HepG2 (cell line): ENCODE data around the gene PLK2. TPM values are rescaled to one million over a fixed set of nuclear protein-coding genes. Genes with fewer than 3 reads are reported as not detected.

Experiments used
- ATAC-seq: fragments of 200-7000 bp; cut with Tn5 transposase; 3 replicates; pipeline ENCODE4 v1.9.1; 2020; ENCODE audit warnings: mild to moderate bottlenecking, moderate library complexity
- BruUV-seq: library from RNA; stranded (reverse); fragments of 400-500 nt; replicated peaks from 2 replicates; lab custom pipeline; 2021; lab: Mats Ljungman, UMichigan
- CTCF ChIA-PET: fragments of 300-600 bp; formaldehyde crosslinking; extraction: SDS; loops from one replicate; lab custom pipeline; 2021; ENCODE audit warnings: low total read pairs, inconsistent platforms, low intra/inter-chr PET ratio; lab: Yijun Ruan, JAX
- POLR2A ChIA-PET: fragments of 350-600 bp; sonication (Branson Sonifier 250); formaldehyde crosslinking; loops from one replicate; lab custom pipeline; 2020; ENCODE audit warnings: antibody characterized with exemption, inconsistent platforms; lab: Yijun Ruan, JAX
- DNase-seq: peaks from one replicate; pipeline ENCODE4 v3.0.0-alpha.2; 2015; ENCODE audit warnings: low spot score
- FAIRE-seq: peaks from 3 replicates; lab custom pipeline; 2011; peaks lifted over from hg19 to GRCh38; lab: Jason Lieb, UNC
- H2AFZ ChIP-seq: one replicate; pipeline ENCODE4 v1.6.1; 2011; ENCODE audit warnings: low read length, inconsistent platforms
- H3K27ac ChIP-seq: fragments of 300-600 bp; 3 replicates; pipeline ENCODE4 v1.8.0; 2011; ENCODE audit warnings: mixed run types, mild to moderate bottlenecking, mixed read lengths, low read length, inconsistent platforms; ENCODE audit not compliant: insufficient read depth; ENCODE audit errors: extremely low read length
- H3K27me3 ChIP-seq, 2 experiments: fragments of 200-600 bp in 1 of 2; 2 replicates in 1 of 2; 3 replicates in 1 of 2; pipeline versions ENCODE4 v1.6.0 to v1.8.0; 2011; ENCODE audit warnings: low read length in 2 of 2, mild to moderate bottlenecking in 2 of 2, moderate library complexity in 2 of 2, inconsistent platforms in 1 of 2; ENCODE audit not compliant: insufficient read depth in 2 of 2, control insufficient read depth in 1 of 2
- H3K36me3 ChIP-seq, 2 experiments: fragments of 200-600 bp in 1 of 2; replicated peaks in 1 of 2; 2 replicates in 1 of 2; 3 replicates in 1 of 2; pipeline versions ENCODE4 v1.5.1 to v1.8.0; 2011; ENCODE audit warnings: low read length in 2 of 2, inconsistent platforms in 1 of 2; ENCODE audit not compliant: insufficient read depth in 2 of 2, control insufficient read depth in 1 of 2
- H3K4me1 ChIP-seq: 2 replicates; pipeline ENCODE4 v1.5.1; 2012; ENCODE audit warnings: low read length, inconsistent platforms; ENCODE audit not compliant: insufficient read depth
- H3K4me2 ChIP-seq: 2 replicates; pipeline ENCODE4 v1.6.0; 2011; ENCODE audit warnings: low read depth, low read length, inconsistent platforms
- H3K4me3 ChIP-seq, 3 experiments: fragments of 200-600 bp in 1 of 3; sonication (generic), shearing (Covaris generic) in 1 of 3; replicated peaks in 1 of 3; 2 replicates each; pipeline ENCODE4 v1.5.1; 2011 to 2016; ENCODE audit warnings: low read length in 3 of 3, inconsistent platforms in 2 of 3, low read depth in 2 of 3, mild to moderate bottlenecking in 2 of 3, control low read depth in 1 of 3, mixed read lengths in 1 of 3; ENCODE audit not compliant: insufficient read depth in 1 of 3
- H3K79me2 ChIP-seq: one replicate; pipeline ENCODE4 v1.6.1; 2011; ENCODE audit warnings: low read length, inconsistent platforms; ENCODE audit not compliant: insufficient read depth
- H3K9ac ChIP-seq: 2 replicates; pipeline ENCODE4 v1.6.0; 2011; ENCODE audit warnings: mild to moderate bottlenecking, low read depth, low read length, inconsistent platforms; ENCODE audit not compliant: insufficient read depth
- H3K9me3 ChIP-seq: 2 replicates; pipeline ENCODE4 v1.5.1; 2012; ENCODE audit warnings: mild to moderate bottlenecking, low read length
- H4K20me1 ChIP-seq: 2 replicates; pipeline ENCODE4 v1.6.0; 2011; ENCODE audit warnings: inconsistent platforms, mild to moderate bottlenecking, low read length, moderate library complexity; ENCODE audit not compliant: insufficient read depth
- ESRRA ChIP-seq: sonication (generic); formaldehyde crosslinking; IDR thresholded peaks from 2 replicates; pipeline ENCODE4 v1.5.1; 2020; ENCODE audit warnings: mild to moderate bottlenecking, low read depth, missing genetic modification reagents
- FIP1L1 ChIP-seq: fragments of 200-400 bp; formaldehyde crosslinking; IDR thresholded peaks from 2 replicates; pipeline ENCODE4 v1.6.1; 2018; ENCODE audit warnings: low read depth, mild to moderate bottlenecking, low read length, moderate library complexity, borderline replicate concordance; ENCODE audit not compliant: insufficient read depth
- KLF9 ChIP-seq: IDR thresholded peaks from 2 replicates; pipeline ENCODE4 v1.6.1; 2016; ENCODE audit warnings: low read depth
- MXI1 ChIP-seq: IDR thresholded peaks from 3 replicates; pipeline ENCODE4 v1.6.1; 2012; ENCODE audit warnings: low read depth, low read length, inconsistent platforms, borderline replicate concordance
- NFRKB ChIP-seq: fragments of 450-650 bp; IDR thresholded peaks from 2 replicates; pipeline ENCODE4 v1.6.1; 2017
- PAWR ChIP-seq: sonication (generic); formaldehyde crosslinking; IDR thresholded peaks from 2 replicates; pipeline ENCODE4 v1.4.0; 2020; ENCODE audit warnings: missing genetic modification reagents, mild to moderate bottlenecking, borderline replicate concordance
- SOX13 ChIP-seq, 3 experiments: fragments of 450-650 bp in 1 of 3; sonication (generic) in 1 of 3; formaldehyde crosslinking in 1 of 3; IDR thresholded peaks in 2 of 3; conservative IDR thresholded peaks in 1 of 3; 2 replicates each; pipeline versions ENCODE4 v1.5.0 to v1.6.1; 2016 to 2020; ENCODE audit warnings: antibody characterized with exemption in 1 of 3, mild to moderate bottlenecking in 1 of 3, missing compliant biosample characterization in 1 of 3, missing genetic modification reagents in 1 of 3, moderate library complexity in 1 of 3
- SRSF4 ChIP-seq: fragments of 200-400 bp; formaldehyde crosslinking; IDR thresholded peaks from one replicate; pipeline ENCODE4 v1.6.1; 2018; ENCODE audit warnings: mild to moderate bottlenecking, low read depth, low read length, moderate library complexity; ENCODE audit not compliant: poor library complexity, severe bottlenecking
- ZBTB38 ChIP-seq: sonication (generic); formaldehyde crosslinking; IDR thresholded peaks from 2 replicates; pipeline ENCODE4 v1.5.1; 2020; ENCODE audit warnings: mild to moderate bottlenecking, missing genetic modification reagents
- ZFP41 ChIP-seq: sonication (generic); formaldehyde crosslinking; IDR thresholded peaks from 2 replicates; pipeline ENCODE4 v1.4.0; 2020; ENCODE audit warnings: mild to moderate bottlenecking, missing genetic modification reagents, borderline replicate concordance
- ZNF274 ChIP-seq: sonication (generic); formaldehyde crosslinking; IDR thresholded peaks from 2 replicates; pipeline ENCODE4 v1.5.1; 2020; ENCODE audit warnings: mild to moderate bottlenecking, missing genetic modification reagents
- ZNF674 ChIP-seq: sonication (generic); formaldehyde crosslinking; IDR thresholded peaks from 2 replicates; pipeline ENCODE4 v1.5.0; 2020; ENCODE audit warnings: low read depth, mild to moderate bottlenecking, missing genetic modification reagents
- ZNF720 ChIP-seq: sonication (generic); formaldehyde crosslinking; IDR thresholded peaks from 2 replicates; pipeline ENCODE4 v1.4.0; 2020; ENCODE audit warnings: missing genetic modification reagents
- ZNF768 ChIP-seq: sonication (generic); formaldehyde crosslinking; IDR thresholded peaks from 2 replicates; pipeline ENCODE4 v1.4.0; 2020; ENCODE audit warnings: missing genetic modification reagents
- WGBS: methylation state at CpG from one replicate; pipeline ENCODE4 v1.1.6; 2017; ENCODE audit warnings: low lambda C conversion rate; 5-methylcytosine and 5-hydroxymethylcytosine counted together
- in situ Hi-C: cut with HindIII; loops from 2 replicates; pipeline ENCODE4 v1.10.0; 2017; ENCODE audit warnings: low pct_unique_long_range_greater_than_20kb; ENCODE audit not compliant: extremely low pct_ligation_motif_present
- intact Hi-C: fragments of 100-400 bp; cut with micrococcal nuclease; formaldehyde crosslinking; loops from one replicate; pipeline ENCODE4 v1.10.0; 2022; ENCODE audit not compliant: unreplicated experiment
- polyA plus RNA-seq, 8 experiments: library from polyadenylated mRNA; depleted of rRNA in 3 of 8; stranded (reverse) in 7 of 8; unstranded in 1 of 8; fragments of >200 nt; fragmentation: Illumina TruSeq in 4 of 8; extraction: Trizol in 4 of 8; gene quantifications; 2 replicates each; pipeline versions ENCODE4 v1.2.1 to v1.2.3, GENCODE V29; 2011 to 2016; ENCODE audit warnings: low read depth in 4 of 8, missing spikeins in 1 of 8, mixed read lengths in 1 of 8; ENCODE audit not compliant: insufficient read depth in 1 of 8
- total RNA-seq, 5 experiments: library from RNA; depleted of rRNA; stranded (reverse); fragments of >200 nt; fragmentation: Illumina TruSeq; extraction: Trizol; gene quantifications; 2 replicates each; pipeline ENCODE4 v1.2.3, GENCODE V29; 2016; ENCODE audit warnings: low read depth in 1 of 5
- TF ChIP-seq, protein P1 (sequence below): sonication (generic); formaldehyde crosslinking; IDR thresholded peaks from 2 replicates; pipeline ENCODE4 v1.4.0; 2020; ENCODE audit warnings: missing genetic modification reagents
- TF ChIP-seq, protein P2 (sequence below): sonication (generic); formaldehyde crosslinking; IDR thresholded peaks from 2 replicates; pipeline ENCODE4 v1.5.0; 2020; ENCODE audit warnings: missing genetic modification reagents, mild to moderate bottlenecking, borderline replicate concordance

PLK2 gene
- total and polyA plus RNA-seq, 2 of the 13 experiments (the other 11 are each of a cell fraction or from before 2014, with no cell fraction given) = 9.6 to 29.6 TPM

DNA sequence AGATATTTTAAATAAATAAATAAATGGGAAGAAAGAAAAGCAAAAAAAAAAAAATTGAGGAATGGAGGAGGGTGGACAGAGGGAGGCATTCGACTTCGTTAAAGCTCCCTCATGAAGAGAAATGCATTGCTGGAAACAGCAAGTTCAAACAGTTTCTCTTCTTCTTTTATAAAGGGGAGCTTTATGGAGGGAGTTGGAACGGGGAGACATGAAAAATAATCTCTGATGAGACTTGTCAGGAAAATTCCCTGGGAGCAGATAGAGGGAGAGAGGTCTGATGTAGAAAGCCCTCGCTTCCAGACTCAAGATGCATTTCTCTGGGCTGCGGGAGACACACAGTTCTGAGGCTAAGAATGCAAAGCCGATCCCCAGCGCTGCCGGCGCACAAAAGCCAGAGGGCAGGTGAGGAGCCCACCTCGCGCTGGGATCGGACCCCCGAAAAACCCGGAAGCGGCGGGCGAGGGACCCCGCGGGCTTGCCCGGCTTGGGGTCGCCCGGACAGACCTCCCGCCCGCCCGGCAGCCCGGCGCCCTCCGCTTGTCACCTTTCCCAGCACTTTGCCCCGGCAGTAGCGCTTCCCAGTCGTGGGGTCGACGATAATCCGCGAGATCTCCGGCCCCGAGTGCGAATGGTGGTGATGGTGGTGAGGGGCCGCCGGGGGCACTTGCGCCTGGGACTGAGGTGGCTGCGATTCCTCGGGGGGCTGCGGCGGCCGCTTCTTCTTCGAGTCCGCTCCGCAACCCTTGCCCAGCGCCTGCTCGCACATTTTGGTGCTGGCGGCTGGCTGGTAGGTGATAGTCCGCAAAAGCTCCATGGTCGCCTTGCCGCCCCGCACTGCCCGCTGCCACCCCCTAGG lies 512 bp downstream of the PLK2 start:
- intact Hi-C loops = no loop called here
- DNase-seq (peak; percentile 1), ATAC-seq (peak; percentile 25), FAIRE-seq (no peak)
- 4% methylated on average over 11 of the region's 57 CpGs for WGBS
- Histone ChIP-seq H4K20me1 (no peaks in the 10 kb centered on the region), H3K9ac (peak overlapping the region; percentile 79), H3K27me3 (no peaks in the 10 kb centered on the region; a peak in 1 of 5 replicates), H3K4me1 (peaks cover 45% of the 10 kb centered on the region), H3K27ac (peak overlapping the region; percentile 73), H2AFZ (no peak overlapping the region), H3K36me3 (peaks cover 3 to 11% of the 10 kb centered on the region in 2 experiments; a peak in 3 of 5 replicates), H3K4me2 (peak overlapping the region; percentile 69), H3K79me2 (peaks cover 11% of the 10 kb centered on the region), H3K9me3 (no peaks in the 10 kb centered on the region), H3K4me3 (peak overlapping the region; percentile 71 to 79 (median 72))
- CTCF ChIA-PET = interaction anchor here (1.9 kb wide), 1 partner anchor 960 kb away, joined by 9 read pairs; no protein-coding TSS in a partner anchor
- in situ Hi-C loops = loop anchor here (5.0 to 25.0 kb wide), 5 partner anchors 572 to 1162 kb away; no protein-coding TSS in a partner anchor
- POLR2A ChIA-PET = interaction anchor here (1.8 to 5.0 kb wide), 2 partner anchors 809 to 960 kb away, joined by 9 to 22 read pairs; no protein-coding TSS in a partner anchor
- no TSS peak for BruUV-seq
- TF ChIP-seq FIP1L1 = no peak
- no peak for TF ChIP-seq ZFP41
- no peak for TF ChIP-seq PAWR (CRISPR knock-in tag)
- TF ChIP-seq, protein P1, sequence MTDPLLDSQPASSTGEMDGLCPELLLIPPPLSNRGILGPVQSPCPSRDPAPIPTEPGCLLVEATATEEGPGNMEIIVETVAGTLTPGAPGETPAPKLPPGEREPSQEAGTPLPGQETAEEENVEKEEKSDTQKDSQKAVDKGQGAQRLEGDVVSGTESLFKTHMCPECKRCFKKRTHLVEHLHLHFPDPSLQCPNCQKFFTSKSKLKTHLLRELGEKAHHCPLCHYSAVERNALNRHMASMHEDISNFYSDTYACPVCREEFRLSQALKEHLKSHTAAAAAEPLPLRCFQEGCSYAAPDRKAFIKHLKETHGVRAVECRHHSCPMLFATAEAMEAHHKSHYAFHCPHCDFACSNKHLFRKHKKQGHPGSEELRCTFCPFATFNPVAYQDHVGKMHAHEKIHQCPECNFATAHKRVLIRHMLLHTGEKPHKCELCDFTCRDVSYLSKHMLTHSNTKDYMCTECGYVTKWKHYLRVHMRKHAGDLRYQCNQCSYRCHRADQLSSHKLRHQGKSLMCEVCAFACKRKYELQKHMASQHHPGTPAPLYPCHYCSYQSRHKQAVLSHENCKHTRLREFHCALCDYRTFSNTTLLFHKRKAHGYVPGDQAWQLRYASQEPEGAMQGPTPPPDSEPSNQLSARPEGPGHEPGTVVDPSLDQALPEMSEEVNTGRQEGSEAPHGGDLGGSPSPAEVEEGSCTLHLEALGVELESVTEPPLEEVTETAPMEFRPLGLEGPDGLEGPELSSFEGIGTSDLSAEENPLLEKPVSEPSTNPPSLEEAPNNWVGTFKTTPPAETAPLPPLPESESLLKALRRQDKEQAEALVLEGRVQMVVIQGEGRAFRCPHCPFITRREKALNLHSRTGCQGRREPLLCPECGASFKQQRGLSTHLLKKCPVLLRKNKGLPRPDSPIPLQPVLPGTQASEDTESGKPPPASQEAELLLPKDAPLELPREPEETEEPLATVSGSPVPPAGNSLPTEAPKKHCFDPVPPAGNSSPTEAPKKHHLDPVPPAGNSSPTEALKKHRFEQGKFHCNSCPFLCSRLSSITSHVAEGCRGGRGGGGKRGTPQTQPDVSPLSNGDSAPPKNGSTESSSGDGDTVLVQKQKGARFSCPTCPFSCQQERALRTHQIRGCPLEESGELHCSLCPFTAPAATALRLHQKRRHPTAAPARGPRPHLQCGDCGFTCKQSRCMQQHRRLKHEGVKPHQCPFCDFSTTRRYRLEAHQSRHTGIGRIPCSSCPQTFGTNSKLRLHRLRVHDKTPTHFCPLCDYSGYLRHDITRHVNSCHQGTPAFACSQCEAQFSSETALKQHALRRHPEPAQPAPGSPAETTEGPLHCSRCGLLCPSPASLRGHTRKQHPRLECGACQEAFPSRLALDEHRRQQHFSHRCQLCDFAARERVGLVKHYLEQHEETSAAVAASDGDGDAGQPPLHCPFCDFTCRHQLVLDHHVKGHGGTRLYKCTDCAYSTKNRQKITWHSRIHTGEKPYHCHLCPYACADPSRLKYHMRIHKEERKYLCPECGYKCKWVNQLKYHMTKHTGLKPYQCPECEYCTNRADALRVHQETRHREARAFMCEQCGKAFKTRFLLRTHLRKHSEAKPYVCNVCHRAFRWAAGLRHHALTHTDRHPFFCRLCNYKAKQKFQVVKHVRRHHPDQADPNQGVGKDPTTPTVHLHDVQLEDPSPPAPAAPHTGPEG (CRISPR knock-in tag) = no peak
- TF ChIP-seq ZNF674 = no peak
- no peak for TF ChIP-seq MXI1
- TF ChIP-seq, protein P2, sequence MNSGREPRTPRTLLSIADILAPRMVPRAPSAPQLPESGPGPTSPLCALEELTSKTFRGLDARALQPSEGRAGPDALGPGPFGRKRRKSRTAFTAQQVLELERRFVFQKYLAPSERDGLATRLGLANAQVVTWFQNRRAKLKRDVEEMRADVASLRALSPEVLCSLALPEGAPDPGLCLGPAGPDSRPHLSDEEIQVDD = no peak
- no peak for TF ChIP-seq NFRKB
- TF ChIP-seq SRSF4 = no peak
- TF ChIP-seq ZNF768 = no peak
- no peak for TF ChIP-seq ZNF720
- TF ChIP-seq ESRRA (CRISPR knock-in tag) = no peak
- no peak for TF ChIP-seq ZNF274 (CRISPR knock-in tag)
- no peak for TF ChIP-seq KLF9
- TF ChIP-seq SOX13 (IDR thresholded peaks at IDR 0.05) = no peak
- no peak for TF ChIP-seq SOX13 (CRISPR knock-in tag; conservative IDR thresholded peaks at IDR 0.05 in 1 of 2, IDR thresholded peaks at IDR 0.05 in 1 of 2)
- no peak for TF ChIP-seq ZBTB38
